Smooth muscle cell (in vitro differentiated cells): Measurements from ENCODE around the gene STX1B. TPM values are rescaled to one million over a fixed set of nuclear protein-coding genes. Genes with fewer than 3 reads are reported as not detected.

ENCODE experiments used
- DNase-seq: peaks from one replicate; lab custom pipeline; 2025; ENCODE audit not compliant: unreplicated experiment; lab: John Stamatoyannopoulos, UW
- H2AFZ ChIP-seq: fragments of 200-600 bp; sonication (generic); 2 replicates; pipeline ENCODE4 v1.6.0; 2016; ENCODE audit warnings: antibody characterized with exemption, low read depth, mild to moderate bottlenecking
- H3F3A ChIP-seq: fragments of 200-600 bp; sonication (generic); 2 replicates; pipeline ENCODE4 v1.6.0; 2017; ENCODE audit warnings: antibody characterized with exemption, low read depth
- H3K27ac ChIP-seq: fragments of 200-600 bp; sonication (generic); 2 replicates; pipeline ENCODE4 v1.5.1; 2016; ENCODE audit warnings: low read depth, mild to moderate bottlenecking
- H3K27me3 ChIP-seq: fragments of 200-600 bp; sonication (generic); 2 replicates; pipeline ENCODE4 v1.6.1; 2016; ENCODE audit warnings: low read depth, mild to moderate bottlenecking
- H3K36me3 ChIP-seq: fragments of 200-600 bp; sonication (generic); 2 replicates; pipeline ENCODE4 v1.5.1; 2016; ENCODE audit warnings: low read depth
- H3K4me1 ChIP-seq: fragments of 200-600 bp; sonication (generic); 2 replicates; pipeline ENCODE4 v1.5.1; 2016; ENCODE audit warnings: low read depth
- H3K4me2 ChIP-seq: fragments of 200-600 bp; sonication (generic); 2 replicates; pipeline ENCODE4 v1.6.0; 2016; ENCODE audit warnings: mild to moderate bottlenecking
- H3K4me3 ChIP-seq: fragments of 200-600 bp; sonication (generic); 2 replicates; pipeline ENCODE4 v1.5.1; 2016; ENCODE audit warnings: mild to moderate bottlenecking
- H3K79me2 ChIP-seq: fragments of 200-600 bp; sonication (generic); 2 replicates; pipeline ENCODE4 v1.6.0; 2016; ENCODE audit warnings: low read depth, mild to moderate bottlenecking
- H3K9ac ChIP-seq: fragments of 200-600 bp; sonication (generic); 2 replicates; pipeline ENCODE4 v1.6.0; 2016; ENCODE audit warnings: low read depth
- H3K9me3 ChIP-seq: fragments of 200-600 bp; sonication (generic); replicated peaks from 2 replicates; pipeline ENCODE4 v1.5.1; 2016; ENCODE audit warnings: low read depth
- H4K20me1 ChIP-seq: fragments of 200-600 bp; sonication (generic); 2 replicates; pipeline ENCODE4 v1.6.0; 2016; ENCODE audit warnings: low read depth
- CTCF ChIP-seq: fragments of 200-600 bp; sonication (generic); IDR thresholded peaks from 2 replicates; pipeline ENCODE4 v1.5.1; 2017; ENCODE audit warnings: borderline replicate concordance, mild to moderate bottlenecking, antibody characterized with exemption; ENCODE audit not compliant: insufficient read depth, poor library complexity, severe bottlenecking
- WGBS: methylation state at CpG from one replicate; pipeline ENCODE4 v1.1.7; 2016; ENCODE audit warnings: low lambda C conversion rate; 5-methylcytosine and 5-hydroxymethylcytosine counted together
- polyA plus RNA-seq: library from polyadenylated mRNA; unstranded; fragments of >200 nt; fragmentation: Nextera tagmentation; extraction: Ambion mirVana; gene quantifications from 2 replicates; pipeline ENCODE4 v1.2.1, GENCODE V29; 2016
- total RNA-seq: library from RNA; depleted of rRNA; stranded (reverse); fragments of >200 nt; gene quantifications from 2 replicates; pipeline ENCODE4 v1.2.3, GENCODE V29; 2014

STX1B gene
- total and polyA plus RNA-seq, 2 experiments from 2014 or later, result 0.72 to 1.0 TPM

- Histone ChIP-seq H3K4me3 (no peak overlapping the region), H3K4me1 (peaks cover 15% of the 10 kb centered on the region), H2AFZ (no peak overlapping the region), H3F3A (peaks cover 10% of the 10 kb centered on the region), H4K20me1 (peaks cover 34% of the 10 kb centered on the region), H3K27me3 (no peaks in the 10 kb centered on the region), H3K36me3 (no peaks in the 10 kb centered on the region), H3K79me2 (peaks cover 11% of the 10 kb centered on the region), H3K9ac (no peak overlapping the region), H3K4me2 (no peak overlapping the region), H3K27ac (no peak overlapping the region), H3K9me3 (no peaks in the 10 kb centered on the region)
- 96% methylated on average over 8 of the region's 8 CpGs for WGBS
- DNase-seq, result no peak
- TF ChIP-seq CTCF, result no peak
Measured at GRCh38 chr16:30954993-30955392, 55.4 kb downstream of the STX1B start.

- no peaks in the 10 kb centered on the region for H3K27me3 ChIP-seq
- no peak for DNase-seq
- TF ChIP-seq CTCF, result peak; percentile 71
- no peak overlapping the region for H3K27ac ChIP-seq
- no peak overlapping the region for H3K9ac ChIP-seq
- peaks cover 12% of the 10 kb centered on the region for H3K4me1 ChIP-seq
- peaks cover 4% of the 10 kb centered on the region for H3K79me2 ChIP-seq
- no peak overlapping the region for H2AFZ ChIP-seq
- no peaks in the 10 kb centered on the region for H3K9me3 ChIP-seq
- H3K4me3 ChIP-seq, result no peak overlapping the region
- H4K20me1 ChIP-seq, result peaks cover 27% of the 10 kb centered on the region
- no peaks in the 10 kb centered on the region for H3K36me3 ChIP-seq
- peaks cover 10% of the 10 kb centered on the region for H3F3A ChIP-seq
- WGBS, result 31% methylated on average over 15 of the region's 15 CpGs
- no peak overlapping the region for H3K4me2 ChIP-seq
Measured at GRCh38 chr16:30953511-30954124, 56.8 kb downstream of the STX1B start.

- Histone ChIP-seq H3K36me3 (no peaks in the 10 kb centered on the region), H3K9ac (no peak overlapping the region), H3K4me2 (no peak overlapping the region), H3K27ac (no peak overlapping the region), H4K20me1 (peaks cover 25% of the 10 kb centered on the region), H3K4me1 (peaks cover 9% of the 10 kb centered on the region), H3K9me3 (no peaks in the 10 kb centered on the region), H2AFZ (no peak overlapping the region), H3K27me3 (no peaks in the 10 kb centered on the region), H3K4me3 (no peak overlapping the region), H3F3A (peaks cover 10% of the 10 kb centered on the region), H3K79me2 (no peaks in the 10 kb centered on the region)
- no peak for DNase-seq
- 82% methylated on average over 9 of the region's 9 CpGs for WGBS
- TF ChIP-seq CTCF, result no peak
Measured at GRCh38 chr16:30953111-30953510, 57.3 kb downstream of the STX1B start.

- WGBS, result 88% methylated on average over 3 of the region's 3 CpGs
Measured at GRCh38 chr16:30951750-30952149, 58.7 kb downstream of the STX1B start.

More at GRCh38 chr16:30951750-30952149, 58.7 kb downstream of the STX1B start:
- no peak overlapping the region for H3K4me3 ChIP-seq
- H3K4me1 ChIP-seq, result peaks cover 9% of the 10 kb centered on the region
- no peak for TF ChIP-seq CTCF
- H3K9ac ChIP-seq, result no peak overlapping the region
- H4K20me1 ChIP-seq, result peaks cover 25% of the 10 kb centered on the region
- H3K9me3 ChIP-seq, result no peaks in the 10 kb centered on the region
- H3F3A ChIP-seq, result peaks cover 10% of the 10 kb centered on the region
- H3K27ac ChIP-seq, result no peak overlapping the region
- no peak for DNase-seq
- no peaks in the 10 kb centered on the region for H3K27me3 ChIP-seq
- no peaks in the 10 kb centered on the region for H3K79me2 ChIP-seq
- no peak overlapping the region for H3K4me2 ChIP-seq
- no peaks in the 10 kb centered on the region for H3K36me3 ChIP-seq
- no peak overlapping the region for H2AFZ ChIP-seq
